ENCODE data around the gene WDR70.

GRCh38 chr5:37757980-37758582, 379.0 kb downstream of the WDR70 start:
- TF ChIP-seq MXI1 (IDR thresholded peaks at IDR 0.05; ENCODE audit: low read depth, low read length) (no peak), CTCF (IDR thresholded peaks at IDR 0.05) (peak; percentile 36), YY1 (IDR thresholded peaks at IDR 0.05; ENCODE audit: low read depth) (no peak), RCOR1 (IDR thresholded peaks at IDR 0.05; ENCODE audit: low read length) (no peak), EP300 (IDR thresholded peaks at IDR 0.05; ENCODE audit: borderline replicate concordance in 1 of 2, low read depth in 1 of 2, low read length in 1 of 2) (no peak), GABPA (IDR thresholded peaks at IDR 0.05; ENCODE audit: low read depth) (no peak), RFX5 (IDR thresholded peaks at IDR 0.05; ENCODE audit: low read length) (no peak), NFIC (IDR thresholded peaks at IDR 0.05; ENCODE audit: borderline replicate concordance) (no peak)
- TF ChIP-seq, protein P1, sequence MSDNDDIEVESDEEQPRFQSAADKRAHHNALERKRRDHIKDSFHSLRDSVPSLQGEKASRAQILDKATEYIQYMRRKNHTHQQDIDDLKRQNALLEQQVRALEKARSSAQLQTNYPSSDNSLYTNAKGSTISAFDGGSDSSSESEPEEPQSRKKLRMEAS (IDR thresholded peaks at IDR 0.05; ENCODE audit: low read depth): no peak
